NCI-H1092 treated with DMSO at 0.1 percent for 48 hours (cell line): ENCODE results near the gene SEMA4A.
"Not testable (repeated sequence)": the region's sequence is repeated elsewhere in the genome, so short reads cannot be mapped to it uniquely, and the experiment has no call there.

Source experiments
- DNase-seq: peaks from one replicate; lab custom pipeline; 2025; lab: John Stamatoyannopoulos, UW

Gene SEMA4A

DNA sequence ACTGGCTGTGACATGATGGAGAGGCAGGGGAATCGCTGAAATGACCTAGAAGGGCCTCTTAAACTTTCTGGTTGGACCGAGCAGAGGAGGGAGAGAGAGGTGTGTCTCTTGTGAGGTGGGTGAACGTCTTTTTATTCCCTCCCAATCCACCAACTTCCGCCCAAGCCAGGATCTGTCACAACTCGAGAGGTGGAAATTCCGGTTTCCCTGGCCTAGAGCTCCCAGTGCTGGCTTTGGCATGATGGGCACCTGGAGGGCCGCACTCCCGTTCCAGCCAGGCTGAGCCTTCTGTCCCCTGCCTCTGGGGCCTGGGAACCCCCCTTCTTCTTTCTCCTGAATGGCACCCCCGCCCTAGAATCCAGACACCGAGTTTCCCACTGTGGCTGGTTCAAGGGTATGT is at the start of gene SEMA4A:
Gene SEMA4A (plus strand): TSS at position 224 of the 400 bp plus-strand sequence. CDS start 994 bp downstream, outside the sequence.
- no peak for DNase-seq

GRCh38 chr1:156104065-156104810 is 49.1 kb upstream of the SEMA4A start:
- no peak for DNase-seq

DNA sequence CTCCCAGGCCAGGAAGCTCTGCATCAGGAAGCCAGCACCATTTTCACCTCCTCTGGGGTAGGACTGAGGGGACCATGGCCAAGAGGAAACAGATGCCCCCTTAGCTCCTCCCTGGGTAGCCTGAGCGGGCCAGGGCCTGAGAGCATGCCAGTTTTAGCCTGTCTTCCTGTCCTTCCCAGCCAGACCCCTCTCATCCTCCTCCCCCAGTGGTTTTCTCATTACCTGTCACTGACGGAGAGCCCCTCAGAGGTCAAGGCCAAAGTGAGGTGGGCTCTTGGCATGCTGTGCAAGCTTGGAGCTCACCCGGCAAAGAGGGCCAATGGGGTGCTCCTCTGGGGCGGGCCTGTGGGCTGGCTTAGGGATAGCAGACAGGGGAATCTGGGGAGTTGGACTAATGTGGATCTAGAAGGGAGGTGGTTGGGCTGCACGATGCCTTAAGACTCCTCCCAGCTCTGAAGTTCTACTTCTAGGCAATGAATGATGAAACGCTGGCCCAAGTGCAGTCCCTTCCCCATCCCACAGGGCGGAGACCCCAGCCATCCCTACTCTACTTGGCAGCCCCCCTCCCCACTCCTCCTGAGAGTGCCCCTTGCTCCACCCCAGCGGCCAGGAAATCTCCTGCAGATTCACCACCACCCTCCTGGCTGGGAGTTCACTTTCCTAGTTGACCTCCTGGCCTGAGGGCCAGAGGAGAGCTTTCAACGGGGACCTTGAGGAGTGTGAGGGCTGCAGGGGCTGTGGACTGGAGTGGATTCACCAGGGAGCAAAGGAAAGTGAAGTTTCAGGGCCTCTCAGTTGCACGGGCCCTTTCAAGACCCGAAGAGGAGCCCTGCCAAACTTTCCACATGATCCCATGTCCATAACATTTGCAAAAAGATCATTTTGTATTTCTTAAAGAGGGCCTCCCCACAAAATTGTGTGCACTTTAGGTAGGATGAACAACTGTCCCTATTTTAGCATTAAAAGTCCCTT is 48.2 kb upstream of the SEMA4A start:
- DNase-seq: no peak

DNA sequence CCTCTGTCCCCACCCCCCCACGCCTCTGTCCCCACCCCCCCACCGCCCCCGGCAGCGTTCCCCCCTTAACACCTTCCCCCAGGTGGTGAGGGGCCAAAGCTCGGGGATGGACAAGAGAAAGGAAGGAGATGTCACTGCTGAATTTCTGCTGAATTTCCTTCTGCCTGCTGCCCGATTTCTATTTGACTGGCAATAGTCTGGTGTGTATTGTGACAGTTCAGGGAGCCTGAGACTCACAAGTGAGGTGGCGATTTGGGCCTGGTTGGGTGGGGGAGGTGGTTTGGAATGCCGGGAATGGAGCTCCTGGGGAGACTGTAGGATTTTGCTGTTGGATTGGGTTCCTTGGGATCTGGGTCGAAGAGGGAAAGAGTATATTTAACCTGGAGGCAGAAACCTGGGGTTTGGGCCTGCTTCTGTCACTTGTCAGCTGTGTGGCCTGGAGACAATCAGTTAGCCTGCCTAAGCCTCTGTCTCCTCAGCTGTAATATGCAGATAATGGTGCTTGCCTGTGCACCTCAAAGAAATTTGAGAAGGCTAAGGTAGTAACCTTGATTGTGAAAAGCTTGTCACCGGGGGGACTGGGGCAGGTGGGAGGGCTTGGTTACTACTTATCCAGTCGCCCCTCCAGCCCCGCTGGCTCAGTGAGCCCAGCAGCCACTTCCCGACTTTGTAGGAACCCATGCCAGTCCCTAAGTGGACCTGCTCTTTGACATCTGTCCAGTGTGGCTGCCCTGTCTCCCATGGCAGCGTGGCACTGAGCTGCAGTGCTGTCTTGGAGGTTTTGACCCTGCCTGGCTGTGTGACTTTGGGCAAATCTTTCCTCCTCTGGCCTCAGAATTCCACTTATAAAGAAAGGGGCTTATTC is 46.5 kb upstream of the SEMA4A start:
- no peak for DNase-seq

GRCh38 chr1:156108057-156108456 is 45.3 kb upstream of the SEMA4A start:
- no peak for DNase-seq

DNA sequence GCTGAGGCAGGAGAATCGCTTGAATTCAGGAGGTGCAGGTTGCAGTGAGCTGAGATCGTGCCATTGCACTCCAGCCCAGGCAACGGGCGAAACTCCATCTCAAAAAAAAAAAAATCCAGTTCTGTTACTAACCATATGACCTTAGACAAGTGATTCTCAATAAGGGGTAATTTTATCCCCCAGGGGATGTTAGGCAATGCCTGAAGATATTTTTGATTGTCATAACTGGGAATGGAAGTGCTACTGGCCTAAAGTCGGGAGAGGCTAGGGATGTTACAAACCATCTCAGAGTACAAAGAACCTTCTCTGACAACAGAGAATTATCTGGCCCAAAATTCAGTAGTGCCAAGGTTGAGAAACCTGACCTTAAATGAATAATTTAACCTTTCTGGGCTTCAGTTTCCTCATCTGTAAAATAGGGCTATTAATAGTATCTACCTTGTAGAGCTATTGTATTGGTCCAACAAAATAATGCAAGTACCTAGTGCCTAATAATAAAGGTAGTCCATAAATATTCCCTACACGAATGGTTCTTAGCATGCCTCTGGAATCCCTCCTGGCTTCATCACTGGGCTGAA is 44.6 kb upstream of the SEMA4A start:
- no peak for DNase-seq

GRCh38 chr1:156110252-156110651 is 43.1 kb upstream of the SEMA4A start:
- no peak for DNase-seq

DNA sequence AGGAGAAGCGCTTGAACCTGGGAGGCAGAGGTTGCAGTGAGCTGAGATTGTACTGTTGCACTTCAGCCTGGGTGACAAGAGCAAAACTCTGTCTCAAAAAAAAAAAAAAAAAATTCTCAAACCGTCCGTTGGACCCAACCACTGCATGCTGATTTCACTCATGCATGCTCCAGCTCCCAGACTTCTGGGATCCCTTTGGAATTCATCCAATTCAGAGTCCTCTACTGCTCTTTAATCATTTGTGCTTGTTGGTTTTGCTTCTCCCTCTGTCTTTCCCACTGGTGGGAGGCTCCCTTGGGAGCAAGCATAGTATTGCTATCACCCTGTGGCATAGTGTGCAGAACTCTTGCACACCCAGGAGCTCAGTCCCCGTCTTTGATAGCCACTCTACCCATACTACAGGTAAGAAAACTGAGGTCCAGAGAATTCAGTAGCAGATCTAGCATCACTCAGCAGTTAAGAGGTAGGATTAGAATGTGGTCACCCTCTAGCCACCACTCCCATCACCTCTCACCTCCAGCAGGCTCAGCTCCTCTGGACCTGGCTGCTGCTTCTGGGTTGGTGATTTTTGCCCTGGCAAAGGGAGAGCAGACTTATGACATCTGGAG is 41.9 kb upstream of the SEMA4A start:
- no peak for DNase-seq

- no peak for DNase-seq
Measured at GRCh38 chr1:156112276-156113137, 40.9 kb upstream of the SEMA4A start.

GRCh38 chr1:156113282-156113950 is 40.0 kb upstream of the SEMA4A start:
- no peak for DNase-seq

GRCh38 chr1:156114101-156114918 is 39.1 kb upstream of the SEMA4A start, which contains the start of gene LMNA:
TSS of gene LMNA (plus strand) at chr1:156114711. CDS start at chr1:156114919, 208 bp downstream.
- DNase-seq: peak; percentile 61

DNA sequence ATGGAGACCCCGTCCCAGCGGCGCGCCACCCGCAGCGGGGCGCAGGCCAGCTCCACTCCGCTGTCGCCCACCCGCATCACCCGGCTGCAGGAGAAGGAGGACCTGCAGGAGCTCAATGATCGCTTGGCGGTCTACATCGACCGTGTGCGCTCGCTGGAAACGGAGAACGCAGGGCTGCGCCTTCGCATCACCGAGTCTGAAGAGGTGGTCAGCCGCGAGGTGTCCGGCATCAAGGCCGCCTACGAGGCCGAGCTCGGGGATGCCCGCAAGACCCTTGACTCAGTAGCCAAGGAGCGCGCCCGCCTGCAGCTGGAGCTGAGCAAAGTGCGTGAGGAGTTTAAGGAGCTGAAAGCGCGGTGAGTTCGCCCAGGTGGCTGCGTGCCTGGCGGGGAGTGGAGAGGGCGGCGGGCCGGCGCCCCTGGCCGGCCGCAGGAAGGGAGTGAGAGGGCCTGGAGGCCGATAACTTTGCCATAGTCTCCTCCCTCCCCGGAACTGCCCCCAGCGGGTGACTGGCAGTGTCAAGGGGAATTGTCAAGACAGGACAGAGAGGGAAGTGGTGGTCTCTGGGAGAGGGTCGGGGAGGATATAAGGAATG is 38.4 kb upstream of the SEMA4A start:
- no peak for DNase-seq

DNA sequence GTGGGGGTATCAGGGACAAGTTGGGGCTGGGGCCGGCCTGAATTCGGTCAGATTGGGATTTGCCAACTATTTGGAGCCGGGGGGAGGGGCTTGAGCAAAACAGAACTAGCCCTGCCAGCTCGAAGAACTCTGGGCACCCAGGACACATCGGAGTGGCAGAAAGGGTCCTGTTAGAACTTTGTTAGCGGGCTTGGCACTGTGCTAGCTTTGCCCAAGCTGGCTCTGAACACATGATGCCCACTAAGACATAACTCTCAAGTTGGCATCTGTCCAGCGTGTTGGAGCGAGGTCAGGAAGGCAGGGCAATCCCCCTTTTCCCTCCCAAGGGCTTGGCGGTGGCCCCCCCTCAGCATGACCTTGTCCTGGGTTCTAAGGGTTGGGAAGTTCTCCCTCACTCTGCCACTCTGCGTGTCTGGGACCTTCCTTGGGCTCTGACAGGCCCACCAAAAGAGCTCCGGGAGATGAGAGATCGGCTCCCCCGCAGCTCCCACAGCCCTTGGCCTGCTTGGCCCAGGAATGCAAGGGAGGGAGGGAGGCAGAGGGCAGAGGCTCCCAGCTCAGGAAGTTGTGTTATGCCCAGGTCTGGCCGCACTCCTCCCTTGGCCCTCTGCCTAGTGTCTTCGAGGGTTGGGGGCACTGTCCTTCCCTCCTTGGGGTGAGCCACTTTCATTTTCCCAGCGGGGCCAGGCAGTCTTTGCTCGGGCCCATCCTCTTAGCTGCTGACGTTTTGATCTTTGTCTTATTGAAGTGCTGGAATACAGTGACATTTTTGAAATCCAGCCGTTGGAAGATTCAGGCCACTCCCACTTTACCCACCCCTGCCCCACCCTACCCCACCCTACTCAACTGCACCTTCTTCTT is 37.6 kb upstream of the SEMA4A start:
- DNase-seq: no peak

DNA sequence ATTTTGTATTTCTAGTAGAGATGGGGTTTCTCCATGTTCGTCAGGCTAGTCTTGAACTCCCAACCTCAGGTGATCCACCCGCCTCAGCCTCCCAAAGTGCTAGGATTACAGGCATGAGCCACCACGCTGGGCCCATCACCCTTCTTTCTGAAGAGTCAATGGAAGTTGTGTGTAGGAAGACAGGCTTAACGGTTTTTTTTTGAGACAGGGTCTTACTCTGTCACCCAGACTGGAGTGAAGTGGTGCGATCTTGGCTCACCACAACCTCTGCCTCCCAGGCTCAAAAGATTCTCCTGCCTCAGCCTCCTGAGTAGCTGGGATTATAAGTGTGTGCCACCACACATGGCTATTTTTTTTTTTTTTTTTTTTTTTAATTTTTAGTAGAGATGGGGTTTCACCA is 36.7 kb upstream of the SEMA4A start:
- DNase-seq: not testable (repeated sequence)

DNA sequence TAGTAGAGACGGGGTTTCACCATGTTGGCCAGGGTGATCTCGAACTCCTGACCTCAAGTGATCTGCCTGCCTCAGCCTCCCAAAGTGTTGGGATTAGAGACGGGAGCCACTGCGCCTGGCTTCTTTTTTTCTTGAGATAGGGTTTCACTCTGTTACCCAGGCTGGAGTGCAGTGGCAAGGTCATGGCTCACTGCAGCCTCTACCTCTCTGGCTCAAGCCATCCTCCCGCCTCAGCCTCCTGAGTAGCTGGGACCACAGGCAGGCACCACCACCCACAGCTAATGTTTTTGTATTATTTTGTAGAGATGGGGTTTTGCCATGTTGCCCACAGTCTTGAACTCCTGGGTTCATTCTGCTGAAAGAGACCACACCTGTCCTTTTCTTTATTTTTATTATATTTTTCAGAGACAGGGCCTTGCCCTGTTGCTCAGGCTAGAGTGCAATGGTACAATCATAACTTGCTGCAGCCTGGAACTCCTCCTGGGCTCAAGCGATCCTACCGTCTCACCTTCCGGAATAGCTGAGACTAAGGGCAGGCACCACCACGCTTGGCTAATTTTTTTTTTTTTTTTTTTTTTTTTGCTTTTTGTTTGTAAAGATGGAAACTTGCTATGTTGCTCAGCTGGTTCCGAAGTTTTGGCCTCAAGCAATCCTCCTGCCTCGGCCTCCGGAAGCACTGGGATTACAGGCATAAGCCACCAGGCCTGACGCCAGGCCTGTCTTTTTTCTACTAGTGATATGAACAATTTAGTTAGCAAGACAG is 35.8 kb upstream of the SEMA4A start:
- DNase-seq: no peak

GRCh38 chr1:156118177-156118868 is 35.1 kb upstream of the SEMA4A start:
- no peak for DNase-seq
